Measurements from ENCODE around the gene NDUFA13. TPM values are rescaled to one million over a fixed set of nuclear protein-coding genes. Genes with fewer than 3 reads are reported as not detected.
A peak's percentile ranks its signal among the peaks of the same experiment; 100 is the strongest.

The NDUFA13 gene
- total RNA-seq (1,000 to 10,000 TPM in 9 of 10 donors, 100 to 1,000 TPM in 1; 856 to 1,274 (median 1,129) TPM), polyA plus RNA-seq (1,000 to 10,000 TPM; 1,172 to 1,278 TPM)
- long read RNA-seq, donor 1, transcript NDUFA13-204 (5 exons, 991 nt) = major isoform, 440 of 500 reads
- long read RNA-seq, donor 1, partial matches to known transcripts = 60 of 500 reads
- long read RNA-seq, donor 1, other reads (novel, unspliced or antisense) = 0 of 500 reads
- long read RNA-seq, donor 2, transcript NDUFA13-204 (5 exons, 991 nt) = major isoform, 524 of 609 reads
- long read RNA-seq, donor 2, partial matches to known transcripts = 85 of 609 reads
- long read RNA-seq, donor 2, other reads (novel, unspliced or antisense) = 0 of 609 reads
- long read RNA-seq, donor 3, transcript NDUFA13-204 (5 exons, 991 nt) = major isoform, 46 of 46 reads
- long read RNA-seq, donor 3, partial matches to known transcripts = 0 of 46 reads
- long read RNA-seq, donor 3, other reads (novel, unspliced or antisense) = 0 of 46 reads

GRCh38 chr19:19515642-19516519 lies at the start of gene NDUFA13:
Gene NDUFA13 (plus strand): TSS chr19:19516225. CDS start chr19:19516239, 14 bp downstream.
- 6 to 7% methylated on average over 61 of the region's 61 CpGs for WGBS, 2 donors

DNA sequence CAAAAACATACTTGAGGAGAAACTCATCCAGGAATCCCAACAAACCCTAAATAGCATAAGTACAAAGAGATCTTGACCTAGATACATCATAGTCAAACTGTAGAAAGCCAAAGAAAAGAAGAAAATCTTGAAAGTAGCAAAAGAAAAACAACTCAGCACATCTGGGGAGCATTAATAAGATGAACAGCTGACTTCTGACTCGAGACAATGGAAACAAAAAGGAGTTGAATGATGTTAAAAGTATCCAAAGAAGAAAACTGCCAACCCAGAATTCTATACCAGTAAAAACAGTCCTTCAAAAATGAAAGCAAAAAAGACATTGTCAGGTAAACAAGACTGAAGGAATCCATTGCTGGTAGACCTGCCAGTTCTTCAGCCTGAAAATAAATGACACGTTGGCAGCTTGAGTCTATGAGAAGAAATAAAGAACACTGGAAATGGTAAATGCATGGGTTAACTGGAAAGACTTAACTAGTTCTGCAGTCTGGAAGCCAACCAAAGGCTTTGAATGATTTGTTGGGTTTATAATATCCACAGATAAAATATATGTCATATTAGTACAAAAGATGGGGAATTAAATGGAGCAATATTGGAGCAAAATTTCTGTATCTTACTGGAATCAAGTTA lies 47.5 kb upstream of the NDUFA13 start:
- no peak overlapping the region for H3K27ac ChIP-seq
- peaks cover 0 to 38% (median 20%) of the 10 kb centered on the region in 9 donors for H3K4me1 ChIP-seq
- TF ChIP-seq, protein P1, sequence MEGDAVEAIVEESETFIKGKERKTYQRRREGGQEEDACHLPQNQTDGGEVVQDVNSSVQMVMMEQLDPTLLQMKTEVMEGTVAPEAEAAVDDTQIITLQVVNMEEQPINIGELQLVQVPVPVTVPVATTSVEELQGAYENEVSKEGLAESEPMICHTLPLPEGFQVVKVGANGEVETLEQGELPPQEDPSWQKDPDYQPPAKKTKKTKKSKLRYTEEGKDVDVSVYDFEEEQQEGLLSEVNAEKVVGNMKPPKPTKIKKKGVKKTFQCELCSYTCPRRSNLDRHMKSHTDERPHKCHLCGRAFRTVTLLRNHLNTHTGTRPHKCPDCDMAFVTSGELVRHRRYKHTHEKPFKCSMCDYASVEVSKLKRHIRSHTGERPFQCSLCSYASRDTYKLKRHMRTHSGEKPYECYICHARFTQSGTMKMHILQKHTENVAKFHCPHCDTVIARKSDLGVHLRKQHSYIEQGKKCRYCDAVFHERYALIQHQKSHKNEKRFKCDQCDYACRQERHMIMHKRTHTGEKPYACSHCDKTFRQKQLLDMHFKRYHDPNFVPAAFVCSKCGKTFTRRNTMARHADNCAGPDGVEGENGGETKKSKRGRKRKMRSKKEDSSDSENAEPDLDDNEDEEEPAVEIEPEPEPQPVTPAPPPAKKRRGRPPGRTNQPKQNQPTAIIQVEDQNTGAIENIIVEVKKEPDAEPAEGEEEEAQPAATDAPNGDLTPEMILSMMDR (IDR thresholded peaks at IDR 0.05) = no peak
- H3K4me3 ChIP-seq = no peak overlapping the region
- WGBS, 2 donors = 96% methylated on average over 2 of the region's 2 CpGs
- intact Hi-C loops (cut with DNase I) = no loop called here
- ATAC-seq (no peak), DNase-seq (no peak)
- no peaks in the 10 kb centered on the region for H3K27me3 ChIP-seq
- peaks cover 0 to 33% (median 20%) of the 10 kb centered on the region in 11 donors for H3K9me3 ChIP-seq
- peaks cover 0 to 55% (median 25%) of the 10 kb centered on the region in 9 donors for H3K36me3 ChIP-seq

More at GRCh38 chr19:19515642-19516519, at the start of gene NDUFA13:
- H3K36me3 ChIP-seq = peaks cover 0 to 25% (median 0%) of the 10 kb centered on the region in 9 donors
- peaks cover 5 to 52% (median 32%) of the 10 kb centered on the region in 9 donors for H3K4me1 ChIP-seq
- DNase-seq (peak; percentile 93 to 94), ATAC-seq (peak; percentile 87 to 96 (median 94))
- no peaks in the 10 kb centered on the region for H3K27me3 ChIP-seq
- TF ChIP-seq, protein P1 (IDR thresholded peaks at IDR 0.05) = peak in 3 of 9 donors; percentile 3 to 16 (median 7)
- intact Hi-C loops (cut with DNase I) = no loop called here
- peak within 1 kb of the TSS; percentile 56 to 97 (median 90) for H3K4me3 ChIP-seq
- H3K9me3 ChIP-seq = peaks cover 0 to 12% (median 0%) of the 10 kb centered on the region in 11 donors
- H3K27ac ChIP-seq = peak within 1 kb of the TSS; percentile 73 to 94 (median 90)

DNA sequence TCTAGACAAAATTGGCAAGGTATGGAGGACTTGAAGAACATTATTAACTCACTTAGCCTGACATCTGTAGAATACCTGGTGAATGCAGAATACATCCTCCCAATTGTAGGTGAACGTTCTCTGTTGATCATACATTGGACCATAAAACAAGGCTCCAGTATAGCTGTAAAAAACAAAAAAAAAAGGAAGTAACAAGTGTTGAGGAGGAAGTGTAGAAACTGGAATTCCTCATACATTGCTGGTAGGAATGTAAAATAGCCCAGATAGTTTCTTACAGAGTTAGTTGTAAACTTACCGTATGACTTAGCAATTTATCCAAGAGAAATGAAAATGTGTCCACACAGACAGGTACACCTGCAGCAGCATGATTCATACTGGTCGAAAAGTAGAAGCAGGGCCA lies 45.4 kb upstream of the NDUFA13 start:
- Histone ChIP-seq H3K4me3 (no peak overlapping the region), H3K9me3 (peaks cover 0 to 33% (median 20%) of the 10 kb centered on the region in 11 donors), H3K27ac (peak overlapping the region in 1 of 10 donors; percentile 68), H3K27me3 (no peaks in the 10 kb centered on the region), H3K36me3 (peaks cover 0 to 62% (median 20%) of the 10 kb centered on the region in 9 donors), H3K4me1 (peaks cover 0 to 40% (median 19%) of the 10 kb centered on the region in 9 donors)
- DNase-seq (no peak), ATAC-seq (no peak)
- intact Hi-C loops (cut with DNase I) = loop anchor here in 1 of 10 donors (10.0 kb wide), 1 partner anchor 56 kb away; no protein-coding TSS in a partner anchor
- WGBS, 2 donors = 91 to 95% methylated on average over 3 of the region's 3 CpGs
- TF ChIP-seq, protein P1 (IDR thresholded peaks at IDR 0.05) = no peak

Measured in heart right ventricle (tissue), 16 donors.